Peyer's patch (tissue), 4 donors: ENCODE measurements around the gene IMMP2L. TPM values are rescaled to one million over a fixed set of nuclear protein-coding genes. Genes with fewer than 3 reads are reported as not detected.

Source experiments
- DNase-seq, 3 donors: peaks; one replicate each; pipeline ENCODE4 v3.0.0-alpha.2; 2017 to 2019
- H3K27ac ChIP-seq, 4 donors: fragments of 200-600 bp; sonication (generic); one replicate each; pipeline ENCODE4 v1.5.1; 2016 to 2019
- H3K27me3 ChIP-seq, 2 donors: fragments of 200-600 bp; sonication (generic); one replicate each; pipeline ENCODE4 v1.5.1; 2019
- H3K36me3 ChIP-seq, 3 donors: fragments of 200-600 bp; sonication (generic); one replicate each; pipeline ENCODE4 v1.5.1; 2016 to 2019
- H3K4me1 ChIP-seq, 4 donors: fragments of 200-600 bp; sonication (generic); one replicate each; pipeline ENCODE4 v1.5.1; 2016 to 2019
- H3K4me3 ChIP-seq, 4 donors: fragments of 200-600 bp; sonication (generic); 1 replicate in 3 of 4; 2 replicates in 1 of 4; pipeline ENCODE4 v1.5.1; 2016 to 2019; ENCODE audit warnings: mild to moderate bottlenecking in 1 of 4
- H3K9me3 ChIP-seq, 4 donors: fragments of 200-600 bp; sonication (generic); one replicate each; pipeline ENCODE4 v1.5.1; 2016 to 2019; ENCODE audit warnings: mild to moderate bottlenecking in 1 of 4
- POLR2A ChIP-seq, 2 donors: fragments of 450-650 bp; IDR thresholded peaks; one replicate each; pipeline ENCODE4 v1.5.1; 2017; ENCODE audit warnings: antibody characterized with exemption in 2 of 2, mild to moderate bottlenecking in 2 of 2, moderate library complexity in 2 of 2
- total RNA-seq, 4 donors: library from RNA; depleted of rRNA; stranded (reverse); fragments of >200 nt; gene quantifications; one replicate each; pipeline ENCODE4 v1.1.0, GENCODE V29; 2016
- TF ChIP-seq, protein P1 (sequence below), 6 experiments: fragments of 450-650 bp in 4 of 6; fragments of 200-600 bp in 2 of 6; sonication (generic) in 1 of 6; IDR thresholded peaks; one replicate each; pipeline ENCODE4 v1.5.1; 2017 to 2019; ENCODE audit warnings: antibody characterized with exemption in 6 of 6, mild to moderate bottlenecking in 3 of 6, moderate library complexity in 1 of 6

The IMMP2L gene
- total RNA-seq, 4 donors from 2014 or later = 5.1 to 16.5 (median 10.9) TPM

DNA sequence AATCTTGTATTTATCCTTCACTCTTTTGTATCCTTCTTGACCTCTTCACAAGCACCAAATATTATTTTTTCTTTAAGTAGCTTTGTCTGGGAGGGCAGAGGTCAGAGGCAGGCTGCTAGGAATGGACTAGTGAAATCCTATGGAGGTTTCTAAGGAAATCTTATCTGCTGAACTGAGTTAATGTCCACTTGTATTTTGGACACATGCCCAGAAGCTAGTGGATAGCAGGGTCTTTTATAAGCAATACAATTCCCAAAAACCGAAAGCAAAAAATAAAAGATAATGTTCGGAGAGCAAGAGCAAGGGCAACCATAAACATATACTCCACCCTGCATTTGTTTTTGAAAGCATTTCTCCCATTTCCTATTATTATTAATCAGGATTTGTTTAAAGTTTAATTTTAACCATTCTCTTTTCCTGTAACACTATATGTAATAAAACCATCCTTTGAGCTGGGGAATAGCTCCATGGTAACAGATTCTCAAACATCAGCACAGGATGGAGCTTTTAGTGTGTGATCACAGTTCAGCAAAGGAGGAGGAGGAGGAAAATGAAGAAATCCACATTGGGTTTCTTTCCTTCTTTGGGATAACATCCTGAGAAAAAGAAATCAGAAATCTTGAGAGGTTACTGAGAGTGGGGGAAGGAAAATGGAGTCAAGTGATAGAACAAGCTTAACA lies 799.6 kb downstream of the IMMP2L start:
- no peaks in the 10 kb centered on the region for H3K36me3 ChIP-seq
- DNase-seq = no peak
- no peak for TF ChIP-seq POLR2A (IDR thresholded peaks at IDR 0.05)
- TF ChIP-seq, protein P1, sequence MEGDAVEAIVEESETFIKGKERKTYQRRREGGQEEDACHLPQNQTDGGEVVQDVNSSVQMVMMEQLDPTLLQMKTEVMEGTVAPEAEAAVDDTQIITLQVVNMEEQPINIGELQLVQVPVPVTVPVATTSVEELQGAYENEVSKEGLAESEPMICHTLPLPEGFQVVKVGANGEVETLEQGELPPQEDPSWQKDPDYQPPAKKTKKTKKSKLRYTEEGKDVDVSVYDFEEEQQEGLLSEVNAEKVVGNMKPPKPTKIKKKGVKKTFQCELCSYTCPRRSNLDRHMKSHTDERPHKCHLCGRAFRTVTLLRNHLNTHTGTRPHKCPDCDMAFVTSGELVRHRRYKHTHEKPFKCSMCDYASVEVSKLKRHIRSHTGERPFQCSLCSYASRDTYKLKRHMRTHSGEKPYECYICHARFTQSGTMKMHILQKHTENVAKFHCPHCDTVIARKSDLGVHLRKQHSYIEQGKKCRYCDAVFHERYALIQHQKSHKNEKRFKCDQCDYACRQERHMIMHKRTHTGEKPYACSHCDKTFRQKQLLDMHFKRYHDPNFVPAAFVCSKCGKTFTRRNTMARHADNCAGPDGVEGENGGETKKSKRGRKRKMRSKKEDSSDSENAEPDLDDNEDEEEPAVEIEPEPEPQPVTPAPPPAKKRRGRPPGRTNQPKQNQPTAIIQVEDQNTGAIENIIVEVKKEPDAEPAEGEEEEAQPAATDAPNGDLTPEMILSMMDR (IDR thresholded peaks at IDR 0.05) = no peak

DNA sequence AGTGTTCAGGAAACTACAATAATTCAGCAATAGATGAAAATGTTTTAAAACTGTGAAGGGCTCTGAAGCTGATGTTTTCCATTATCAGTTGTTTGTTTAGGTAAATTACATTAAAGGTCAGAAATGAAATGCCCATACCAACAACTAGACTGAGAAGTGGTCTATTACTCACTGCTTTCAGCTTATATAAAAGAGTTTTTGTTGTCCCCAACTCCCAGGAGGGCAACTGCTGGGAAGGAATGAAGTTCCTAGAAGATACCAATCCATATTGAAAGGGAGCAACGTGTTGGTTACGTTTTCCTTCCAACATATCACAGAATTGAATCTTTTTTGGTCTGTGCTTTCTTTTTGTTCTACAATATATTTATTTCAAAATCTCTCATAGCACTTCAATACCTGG lies 802.0 kb downstream of the IMMP2L start:
- TF ChIP-seq POLR2A (IDR thresholded peaks at IDR 0.05) = no peak
- TF ChIP-seq, protein P1 (IDR thresholded peaks at IDR 0.05) = no peak
- DNase-seq = no peak
- no peaks in the 10 kb centered on the region for H3K27me3 ChIP-seq
- H3K4me3 ChIP-seq = no peak overlapping the region
- no peak overlapping the region for H3K27ac ChIP-seq
- H3K36me3 ChIP-seq = no peaks in the 10 kb centered on the region
- no peaks in the 10 kb centered on the region for H3K9me3 ChIP-seq
- H3K4me1 ChIP-seq = no peaks in the 10 kb centered on the region

More for the DNA sequence above, 799.6 kb downstream of the IMMP2L start:
- H3K4me1 ChIP-seq = no peaks in the 10 kb centered on the region
- H3K27ac ChIP-seq = no peak overlapping the region
- no peaks in the 10 kb centered on the region for H3K27me3 ChIP-seq
- no peak overlapping the region for H3K4me3 ChIP-seq
- H3K9me3 ChIP-seq = no peaks in the 10 kb centered on the region

DNA sequence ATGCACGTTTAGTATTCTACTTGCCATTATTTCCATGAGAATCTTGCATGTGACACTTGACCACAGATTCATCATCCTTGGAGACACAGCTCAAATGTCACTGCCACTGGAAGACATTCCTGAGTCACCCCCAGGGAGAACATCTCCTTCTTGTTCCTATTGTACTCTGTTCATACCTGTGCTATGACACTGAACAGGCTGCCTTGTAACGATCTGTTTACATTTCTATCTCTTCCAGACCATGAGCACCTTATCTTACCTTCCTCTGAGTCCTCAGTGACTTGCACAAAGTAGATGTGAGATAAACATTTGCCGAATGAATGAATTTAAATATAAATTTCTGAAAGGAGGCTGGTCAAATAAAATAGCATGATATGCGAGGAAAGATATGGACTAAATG lies 803.2 kb downstream of the IMMP2L start:
- H3K9me3 ChIP-seq = no peaks in the 10 kb centered on the region
- H3K4me1 ChIP-seq = no peaks in the 10 kb centered on the region
- no peaks in the 10 kb centered on the region for H3K27me3 ChIP-seq
- H3K36me3 ChIP-seq = no peaks in the 10 kb centered on the region
- no peak for DNase-seq
- no peak overlapping the region for H3K27ac ChIP-seq
- TF ChIP-seq, protein P1 (IDR thresholded peaks at IDR 0.05) = no peak
- TF ChIP-seq POLR2A (IDR thresholded peaks at IDR 0.05) = no peak
- no peak overlapping the region for H3K4me3 ChIP-seq

DNA sequence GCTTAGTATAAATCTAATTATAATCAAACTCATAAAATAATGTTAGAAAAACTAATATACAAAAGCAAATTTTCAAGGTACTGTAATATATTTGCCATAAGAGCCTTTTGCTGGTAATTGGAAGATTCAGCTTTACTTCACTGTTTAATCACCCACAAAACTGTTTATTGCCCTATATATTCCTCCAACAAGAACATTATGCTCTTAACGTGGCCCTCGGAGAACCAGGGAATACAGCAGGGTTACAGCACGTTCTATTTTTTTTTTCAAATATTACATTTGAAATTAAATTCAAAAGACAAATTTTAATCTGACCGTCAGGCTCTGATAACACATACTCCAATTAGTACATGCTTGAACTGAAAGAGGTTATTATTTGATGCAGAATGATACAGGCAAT lies 807.6 kb downstream of the IMMP2L start:
- H3K4me3 ChIP-seq = no peak overlapping the region
- DNase-seq = no peak
- no peaks in the 10 kb centered on the region for H3K27me3 ChIP-seq
- H3K4me1 ChIP-seq = no peaks in the 10 kb centered on the region
- H3K36me3 ChIP-seq = no peaks in the 10 kb centered on the region
- no peak overlapping the region for H3K27ac ChIP-seq
- no peaks in the 10 kb centered on the region for H3K9me3 ChIP-seq
- no peak for TF ChIP-seq POLR2A (IDR thresholded peaks at IDR 0.05)
- TF ChIP-seq, protein P1 (IDR thresholded peaks at IDR 0.05) = no peak

DNA sequence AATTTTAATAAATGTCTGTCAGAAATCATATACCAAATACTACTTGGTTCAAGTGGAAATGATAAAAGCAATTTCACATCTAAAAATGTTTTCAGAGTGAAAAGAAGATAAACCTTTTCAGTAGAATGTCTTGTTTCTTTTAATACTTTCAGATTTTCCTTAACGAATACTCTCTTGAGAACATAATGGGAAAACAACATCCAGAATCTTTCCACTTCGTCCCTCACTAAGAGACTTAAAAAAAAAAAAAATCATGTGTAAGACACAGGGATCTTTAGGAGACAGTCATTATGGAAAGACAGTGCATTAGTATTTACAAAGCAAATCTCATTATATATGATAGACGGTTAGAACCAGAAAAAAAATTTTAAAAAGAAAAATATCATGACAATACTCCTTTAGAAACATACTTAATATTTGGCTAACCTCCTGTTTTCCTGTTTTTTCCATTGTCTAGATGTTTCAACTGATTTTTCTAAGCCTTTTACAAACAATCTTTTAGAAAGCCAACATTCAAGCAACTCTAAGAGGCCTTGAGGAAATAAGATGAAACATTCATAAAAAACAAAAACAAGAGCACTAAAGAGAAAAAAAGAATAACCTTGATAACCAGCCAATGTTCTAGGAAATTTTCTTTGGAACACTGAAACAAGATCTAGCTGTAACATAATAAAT lies 811.2 kb downstream of the IMMP2L start:
- Histone ChIP-seq H3K36me3 (no peaks in the 10 kb centered on the region), H3K27me3 (no peaks in the 10 kb centered on the region), H3K27ac (no peak overlapping the region), H3K4me1 (no peaks in the 10 kb centered on the region), H3K9me3 (no peaks in the 10 kb centered on the region), H3K4me3 (no peak overlapping the region)
- no peak for DNase-seq
- no peak for TF ChIP-seq POLR2A (IDR thresholded peaks at IDR 0.05)
- TF ChIP-seq, protein P1 (IDR thresholded peaks at IDR 0.05) = no peak
